Measurements from ENCODE around the gene ADCYAP1R1.
"Not testable (repeated sequence)": the region's sequence is repeated elsewhere in the genome, so short reads cannot be mapped to it uniquely, and the experiment has no call there.

ADCYAP1R1 gene

DNA sequence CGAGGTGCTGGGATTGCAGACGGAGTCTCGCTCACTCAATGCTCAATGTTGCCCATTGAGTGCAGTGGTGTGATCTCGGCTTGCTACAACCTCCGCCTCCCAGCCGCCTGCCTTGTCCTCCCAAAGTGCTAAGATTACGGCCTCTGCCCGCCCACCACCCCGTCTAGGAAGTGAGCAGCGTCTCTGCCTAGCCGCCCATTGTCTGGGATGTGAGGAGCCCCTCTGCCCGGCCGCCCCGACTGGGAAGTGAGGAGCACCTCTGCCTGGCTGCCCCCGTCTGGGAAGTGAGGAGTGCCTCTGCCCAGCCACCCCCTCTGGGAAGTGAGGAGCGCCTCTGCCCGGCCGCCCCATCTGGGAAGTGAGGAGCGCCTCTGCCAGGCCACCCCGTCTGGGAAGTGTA lies 101.2 kb downstream of the ADCYAP1R1 start:
- DNase-seq, result not testable (repeated sequence)

DNA sequence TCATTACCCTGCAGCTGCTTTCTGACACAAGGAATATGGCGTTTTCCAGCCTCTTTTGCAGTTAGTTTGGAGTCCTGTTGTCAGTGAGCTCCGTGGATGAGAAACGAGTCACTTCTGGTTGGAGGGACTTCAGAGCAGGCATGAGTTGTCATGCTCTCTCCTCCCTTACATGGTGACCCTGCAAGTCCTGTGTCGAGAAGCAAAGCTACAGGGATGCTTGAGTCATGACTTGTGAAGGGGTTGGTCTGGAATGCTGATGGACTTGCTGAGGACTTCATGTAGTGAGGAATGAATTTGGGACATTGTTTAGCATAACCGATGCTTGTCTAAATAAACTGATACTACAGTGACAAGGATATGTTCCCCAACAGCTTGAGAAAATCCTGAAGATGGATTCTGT lies 108.8 kb downstream of the ADCYAP1R1 start:
- no peak for DNase-seq
